Measurements from ENCODE around the gene FZD1. TPM values are rescaled to one million over a fixed set of nuclear protein-coding genes. Genes with fewer than 3 reads are reported as not detected.

The FZD1 gene
- total and polyA plus RNA-seq, 10 of the 15 experiments (the other 5 are each of a cell fraction or from before 2014, with no cell fraction given): 0.07 to 0.56 (median 0.18) TPM

- Histone ChIP-seq H3K9me3 (replicated peaks; ENCODE audit: control insufficient read depth, insufficient read depth, low read length) (no peaks in the 10 kb centered on the region), H3K4me3 (no peak overlapping the region), H3K9ac (ENCODE audit: control insufficient read depth, insufficient read depth, low read length) (no peak overlapping the region), H3K4me1 (ENCODE audit: control insufficient read depth, insufficient read depth, low read length) (no peaks in the 10 kb centered on the region), H3K4me2 (ENCODE audit: control insufficient read depth, insufficient read depth) (no peak overlapping the region), H2AFZ (ENCODE audit: control insufficient read depth, low read depth, low read length) (no peak overlapping the region), H3K79me2 (ENCODE audit: control insufficient read depth, insufficient read depth, low read length) (no peaks in the 10 kb centered on the region), H3K27me3 (replicated peaks in 1 of 2; ENCODE audit: control insufficient read depth in 2 of 2, insufficient read depth in 2 of 2, low read length in 1 of 2) (no peaks in the 10 kb centered on the region; a peak in 1 of 4 replicates), H4K20me1 (ENCODE audit: control insufficient read depth, insufficient read depth) (no peaks in the 10 kb centered on the region), H3K27ac (ENCODE audit: control insufficient read depth, insufficient read depth) (no peak overlapping the region), H3K36me3 (ENCODE audit: control insufficient read depth in 2 of 2, insufficient read depth in 2 of 2, low read length in 1 of 2) (no peaks in the 10 kb centered on the region)
- no TSS peak for BruUV-seq (replicated peaks)
- intact Hi-C loops (cut with micrococcal nuclease; ENCODE audit: unreplicated experiment): no loop called here
- POLR2A ChIA-PET: no interaction called here
- RAD21 ChIA-PET (ENCODE audit: unreplicated experiment): interaction anchor here (0.7 kb wide), 1 partner anchor 13 kb away, joined by 4 read pairs; no protein-coding TSS in a partner anchor
- SMC1A ChIA-PET (ENCODE audit: uncharacterized antibody, unreplicated experiment): interaction anchor here (0.8 kb wide), 1 partner anchor 13 kb away, joined by 3 read pairs; no protein-coding TSS in a partner anchor
- in situ Hi-C loops (cut with MboI): no loop called here
- FAIRE-seq (no peak), DNase-seq (ENCODE audit: low read depth, low spot score) (no peak), ATAC-seq (no peak)
- TF ChIP-seq SUZ12 (IDR thresholded peaks at IDR 0.05; ENCODE audit: unreplicated experiment) (no peak), GABPA (IDR thresholded peaks at IDR 0.05; ENCODE audit: low read depth) (no peak), NFXL1 (IDR thresholded peaks at IDR 0.05; ENCODE audit: borderline replicate concordance) (no peak), SPI1 (IDR thresholded peaks at IDR 0.05; ENCODE audit: borderline replicate concordance, insufficient read depth, low read depth, low read length) (no peak), CEBPB (IDR thresholded peaks at IDR 0.05; ENCODE audit: borderline replicate concordance in 1 of 2, low read depth in 2 of 2, low read length in 2 of 2) (no peak), IKZF1 (conservative IDR thresholded peaks at IDR 0.05) (no peak), CBFB (IDR thresholded peaks at IDR 0.05; ENCODE audit: low read depth) (no peak), SIN3A (IDR thresholded peaks at IDR 0.05; ENCODE audit: low read depth, low read length) (no peak), NR2F1 (conservative IDR thresholded peaks at IDR 0.05) (no peak), CREB1 (IDR thresholded peaks at IDR 0.05; ENCODE audit: low read depth) (no peak), RB1 (IDR thresholded peaks at IDR 0.05; ENCODE audit: borderline replicate concordance) (no peak), GATAD2B (conservative IDR thresholded peaks at IDR 0.05; ENCODE audit: low read depth) (no peak), CREM (IDR thresholded peaks at IDR 0.05; ENCODE audit: low read depth) (no peak), MTA2 (IDR thresholded peaks at IDR 0.05; ENCODE audit: low read depth) (no peak), CBX3 (IDR thresholded peaks at IDR 0.05; ENCODE audit: borderline replicate concordance, low read depth) (no peak), SMC3 (IDR thresholded peaks at IDR 0.05; ENCODE audit: borderline replicate concordance, low read length) (no peak), NFIC (IDR thresholded peaks at IDR 0.05; ENCODE audit: low read depth, low read length) (no peak), MYB (IDR thresholded peaks at IDR 0.05; ENCODE audit: borderline replicate concordance, low read depth, low read length) (no peak)
- WGBS (ENCODE audit: insufficient coverage, insufficient replicate concordance, low lambda C conversion rate, missing lambda C conversion rate): 42% methylated on average over 5 of the region's 5 CpGs
- CTCF ChIA-PET: interaction anchor here (0.9 to 3.1 kb wide), 3 partner anchors 12 to 34 kb away, joined by 3 to 8 read pairs (median 3); no protein-coding TSS in a partner anchor
These were observed 25.5 kb downstream of the FZD1 start for GRCh38 chr7:91289633-91290254.
